Suppressor macrophage treated with lipopolysaccharide for 4 hours (primary cell): Measurements from ENCODE around the gene XAF1.
"Not testable (repeated sequence)": the region's sequence is repeated elsewhere in the genome, so short reads cannot be mapped to it uniquely, and the experiment has no call there.

Experiments used
- DNase-seq: peaks from one replicate; pipeline ENCODE4 v3.0.0-alpha.2; 2020

The XAF1 gene, protein sequence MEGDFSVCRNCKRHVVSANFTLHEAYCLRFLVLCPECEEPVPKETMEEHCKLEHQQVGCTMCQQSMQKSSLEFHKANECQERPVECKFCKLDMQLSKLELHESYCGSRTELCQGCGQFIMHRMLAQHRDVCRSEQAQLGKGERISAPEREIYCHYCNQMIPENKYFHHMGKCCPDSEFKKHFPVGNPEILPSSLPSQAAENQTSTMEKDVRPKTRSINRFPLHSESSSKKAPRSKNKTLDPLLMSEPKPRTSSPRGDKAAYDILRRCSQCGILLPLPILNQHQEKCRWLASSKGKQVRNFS

DNA sequence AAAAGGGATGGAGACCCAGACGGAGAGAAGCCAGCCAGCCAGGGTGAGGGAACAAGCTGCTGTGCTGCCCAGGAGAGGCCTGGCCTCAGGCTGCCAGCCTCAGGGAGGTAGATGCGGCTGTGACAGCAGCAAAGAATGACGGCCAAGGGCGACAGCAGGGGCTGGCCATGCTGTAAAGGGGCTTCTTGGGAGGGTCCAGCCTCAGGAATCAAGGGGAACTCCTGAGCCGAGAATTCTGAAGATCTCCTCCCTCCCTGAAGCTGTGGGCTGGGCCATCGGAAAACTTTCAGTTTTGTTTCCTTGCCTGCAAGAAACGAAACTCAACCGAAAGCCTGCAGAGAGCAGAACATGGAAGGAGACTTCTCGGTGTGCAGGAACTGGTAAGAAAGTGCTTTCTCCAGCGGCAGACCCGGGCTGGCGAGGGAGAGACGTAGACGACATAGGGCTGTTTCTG, at the start of gene XAF1:
XAF1 (plus strand) TSS at position 316 of the 454 bp plus-strand sequence; CDS start at position 349, 33 bp downstream.
- DNase-seq, result peak; percentile 95

DNA sequence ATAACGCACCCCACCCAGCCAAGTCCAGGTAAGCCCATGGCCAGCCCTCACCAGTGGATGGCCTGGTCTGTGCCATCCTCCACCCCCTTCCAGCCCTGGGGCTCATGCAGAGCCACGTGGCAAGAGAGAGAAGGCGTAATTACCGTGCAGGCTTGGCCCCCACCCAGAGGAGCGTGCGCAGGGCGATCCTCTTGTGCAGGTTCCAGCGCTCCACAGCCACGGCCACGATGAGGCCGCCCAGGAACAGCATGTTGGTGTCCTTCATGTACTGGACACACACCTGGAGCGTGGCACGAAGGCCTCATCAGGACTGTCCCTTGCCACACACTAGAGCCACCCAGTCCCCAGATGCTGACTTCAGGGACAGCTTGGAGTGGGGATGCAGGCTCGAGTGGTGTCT, 49.3 kb upstream of the XAF1 start:
- no peak for DNase-seq

DNA sequence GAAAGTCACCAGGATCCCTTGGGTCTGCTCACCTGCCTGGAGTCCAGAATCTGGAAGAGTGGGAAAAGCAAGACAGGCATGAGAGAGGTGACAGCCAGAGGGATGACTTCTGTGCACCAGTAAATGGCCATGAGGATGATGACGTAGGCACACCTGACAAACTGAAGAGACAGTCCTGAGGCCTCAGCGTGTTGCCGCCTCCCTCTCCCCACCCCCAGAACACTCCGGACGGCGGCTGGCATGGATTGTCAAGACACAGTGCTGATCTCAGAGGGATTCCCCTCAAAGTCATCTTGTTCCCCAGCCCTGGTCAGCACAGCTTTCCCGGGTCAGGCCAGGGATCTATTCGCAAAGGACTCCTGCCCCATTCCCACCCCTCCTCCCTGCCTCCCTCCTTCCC, 48.9 kb upstream of the XAF1 start:
- DNase-seq, result no peak

DNA sequence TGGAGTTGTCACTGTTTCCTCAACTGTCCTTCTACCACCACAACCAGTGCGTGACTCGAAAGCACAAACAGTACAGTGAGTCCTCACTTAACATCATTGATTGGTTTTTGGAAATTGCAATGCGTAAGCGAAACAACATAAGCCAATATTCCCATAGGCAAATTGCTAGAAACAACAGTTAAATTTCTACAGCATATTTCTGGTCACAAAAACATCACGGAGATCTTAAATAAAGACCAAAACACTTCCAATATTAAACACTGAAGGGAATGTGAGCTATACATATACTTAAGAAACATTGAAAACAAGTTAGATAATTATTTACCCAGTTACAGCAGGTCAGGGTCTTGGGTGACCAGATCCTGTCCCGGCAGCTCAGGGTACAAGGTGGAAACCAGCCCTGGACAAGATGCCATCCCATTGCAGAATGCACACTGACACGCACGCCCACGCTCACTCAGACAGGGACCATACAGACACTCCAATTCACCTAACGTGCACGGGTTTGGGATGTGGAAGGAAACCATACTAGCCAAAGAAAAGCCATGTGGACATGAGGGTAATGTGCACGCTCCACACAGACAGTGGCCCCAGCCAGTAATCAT, 47.4 kb upstream of the XAF1 start:
- DNase-seq, result no peak

DNA sequence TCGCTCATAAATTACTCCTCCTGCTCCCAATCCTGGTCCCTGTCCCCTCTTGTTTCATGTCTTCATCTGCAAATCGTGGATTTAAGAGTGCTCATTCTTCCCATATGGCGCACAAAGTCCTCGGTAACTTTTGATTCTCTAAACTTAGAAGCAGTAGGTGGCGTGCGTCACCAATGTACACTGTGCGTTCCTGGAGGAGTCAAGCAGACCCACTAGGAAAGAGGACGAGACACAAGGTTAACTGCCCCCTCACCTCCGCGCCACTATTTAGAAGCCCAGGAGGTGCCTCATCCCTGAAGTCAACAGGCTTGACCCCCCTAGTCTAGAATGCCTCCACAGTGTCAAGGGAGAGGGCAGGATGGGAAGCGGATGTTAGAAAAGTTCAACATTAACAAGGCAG, 45.5 kb upstream of the XAF1 start:
- DNase-seq, result no peak

DNA sequence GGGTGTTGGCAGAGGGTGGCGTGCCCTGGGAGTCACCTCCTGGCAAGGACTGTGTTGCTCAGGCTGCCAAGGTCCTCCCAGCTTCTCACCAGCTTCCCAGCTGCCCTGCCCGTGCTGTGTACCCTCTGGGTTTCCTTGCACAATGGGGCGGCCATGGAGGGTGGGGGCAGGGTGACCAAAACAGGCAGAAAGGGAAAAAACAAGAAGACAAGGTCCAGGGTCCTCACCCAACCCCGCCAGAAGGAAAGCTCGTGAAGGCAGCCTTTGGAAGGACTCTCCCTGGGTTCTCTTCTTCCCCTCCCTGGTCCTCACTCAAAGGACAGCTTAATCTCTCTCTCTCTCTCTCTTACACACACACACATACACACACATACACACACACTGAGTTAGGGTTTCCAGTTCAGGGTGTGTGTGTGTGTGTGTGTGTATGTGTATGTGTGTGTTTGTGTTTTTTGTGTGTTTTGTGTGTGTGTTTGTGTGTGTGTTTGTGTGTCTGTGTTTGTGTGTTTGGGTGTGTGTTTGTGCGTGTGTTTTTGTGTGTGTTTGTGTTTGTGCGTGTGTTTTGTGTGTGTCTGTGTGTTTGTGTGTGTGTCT, 44.7 kb upstream of the XAF1 start:
- no peak for DNase-seq

DNA sequence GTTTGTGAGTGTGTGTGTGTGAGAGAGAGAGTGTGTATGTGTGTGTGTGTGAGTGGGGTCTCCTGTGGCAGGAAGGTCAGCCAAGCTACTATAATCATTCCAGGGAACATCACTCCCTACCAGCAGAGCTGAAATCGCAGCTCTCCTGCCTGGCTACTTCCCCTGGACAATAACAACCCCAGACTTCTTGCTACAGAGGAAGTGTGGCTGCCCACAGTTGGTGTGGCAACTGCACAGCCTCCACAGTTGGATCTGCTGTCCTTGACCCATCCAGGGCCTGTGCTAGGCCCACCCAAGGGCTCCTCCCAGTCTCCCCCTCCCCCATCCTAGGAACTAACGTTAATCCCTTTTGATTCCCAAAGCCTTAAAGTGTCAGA, 44.2 kb upstream of the XAF1 start:
- DNase-seq, result peak; percentile 53

DNA sequence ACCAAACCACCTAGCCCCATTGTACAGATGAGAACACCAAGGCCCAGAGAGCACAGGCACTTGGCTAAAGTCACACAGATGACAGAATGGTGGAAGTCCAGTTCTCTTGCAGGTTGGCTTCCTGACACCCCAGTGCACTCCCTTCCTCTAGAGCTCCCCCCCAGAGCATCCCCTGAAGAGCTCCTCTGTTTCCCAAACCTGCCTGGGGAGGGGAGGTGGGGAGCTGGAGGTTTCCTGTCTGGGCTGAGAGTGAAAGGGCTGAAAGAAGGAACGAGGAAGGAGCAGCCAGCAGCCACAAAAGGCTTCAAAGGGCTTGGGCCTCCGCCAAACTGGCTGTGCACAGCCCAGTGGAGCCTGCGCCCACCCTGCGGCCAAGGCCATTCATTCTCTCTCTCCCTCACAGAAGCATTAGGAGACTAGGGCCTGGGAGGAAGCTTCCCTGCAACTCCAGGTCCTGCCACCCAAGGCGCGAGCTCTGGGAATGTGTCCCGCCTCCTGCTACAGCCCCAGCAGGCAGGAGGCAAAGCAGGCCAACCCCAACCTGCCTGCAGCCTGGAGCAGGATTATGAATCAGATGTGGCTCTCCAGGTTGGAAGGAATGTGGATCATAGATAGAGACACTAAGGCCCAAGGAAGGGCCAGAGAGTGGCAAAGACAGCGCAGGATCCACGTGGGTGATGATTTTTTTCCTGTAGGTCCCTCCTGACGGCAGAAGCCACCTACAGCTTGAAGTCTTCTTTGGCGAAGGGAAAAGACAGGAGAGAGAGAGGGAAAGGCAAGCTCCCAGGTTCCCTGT, 43.6 kb upstream of the XAF1 start:
- DNase-seq, result no peak

DNA sequence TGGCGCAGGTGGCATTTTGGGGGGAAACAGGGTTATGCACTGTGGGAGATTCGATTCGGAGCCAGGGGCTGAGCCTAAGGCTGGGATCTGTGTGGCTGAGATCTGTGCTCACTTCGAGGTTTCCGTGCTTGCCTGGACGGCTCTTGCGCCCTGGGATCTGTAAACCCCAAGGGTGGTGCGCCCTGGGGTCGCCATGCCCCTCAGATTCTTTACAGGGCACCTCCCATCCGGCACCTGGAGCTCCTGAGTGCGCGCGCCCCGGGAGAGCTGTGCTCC, 43.1 kb upstream of the XAF1 start:
- no peak for DNase-seq

DNA sequence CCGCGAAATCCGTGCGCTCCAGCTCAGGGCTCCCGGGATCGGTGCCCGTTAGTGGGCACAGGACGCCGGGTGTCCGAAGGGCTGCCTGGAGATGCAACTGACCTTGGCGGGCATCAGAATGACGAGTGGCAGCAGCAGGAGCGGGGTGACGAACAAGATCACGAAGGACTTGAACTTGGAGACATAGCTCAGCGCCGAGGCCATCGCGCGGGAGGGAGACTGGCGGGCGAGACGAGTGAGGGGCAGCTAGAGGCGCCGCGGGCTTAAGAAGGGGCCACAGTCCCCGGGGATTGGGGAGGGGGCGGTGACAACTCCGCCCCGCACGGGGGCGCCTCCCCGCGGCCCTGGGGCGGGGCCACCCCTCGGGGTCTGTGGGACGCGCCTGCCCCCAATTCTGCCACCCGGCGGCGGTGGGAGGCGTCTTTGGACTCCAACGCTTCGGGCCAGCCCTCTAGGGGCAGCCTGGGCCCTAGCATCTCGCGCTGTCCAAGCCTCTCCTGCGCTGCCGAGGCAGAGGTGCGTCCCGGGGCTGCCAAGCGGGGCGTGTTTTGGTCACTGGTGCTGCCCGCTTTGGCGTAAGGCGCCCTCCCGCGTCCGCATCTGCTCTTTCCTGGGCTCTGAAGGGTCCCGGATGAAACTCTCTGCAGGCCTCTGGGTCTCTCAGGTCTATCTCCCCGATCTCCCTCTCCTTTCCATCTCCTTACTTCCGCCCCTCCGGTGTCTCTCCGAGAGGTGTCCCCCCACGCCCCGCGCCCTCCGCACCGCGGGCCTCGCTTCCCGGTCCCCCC, 42.5 kb upstream of the XAF1 start, which contains the start of gene SLC13A5:
SLC13A5 (minus strand) TSS at position 240 of the 788 bp plus-strand sequence; CDS start at position 204, 36 bp downstream.
- peak; percentile 46 for DNase-seq

DNA sequence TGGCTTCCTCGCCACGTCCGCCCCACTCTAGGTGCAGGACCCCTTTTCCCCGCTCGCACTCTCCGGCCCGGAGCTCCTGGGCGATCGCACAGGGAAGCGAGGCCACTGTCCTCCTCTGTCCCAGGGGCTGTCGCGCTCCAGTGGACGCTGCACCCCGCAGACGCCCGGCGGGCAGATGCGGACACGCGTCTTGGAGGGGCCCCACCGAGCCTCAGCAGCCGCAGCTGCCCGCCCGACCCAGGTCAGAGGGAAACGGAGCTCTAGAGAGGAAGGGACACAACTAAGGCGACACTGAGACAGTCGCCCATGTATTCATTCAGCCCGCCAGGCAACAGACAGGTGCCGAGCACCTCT, 42.0 kb upstream of the XAF1 start:
- DNase-seq, result no peak

DNA sequence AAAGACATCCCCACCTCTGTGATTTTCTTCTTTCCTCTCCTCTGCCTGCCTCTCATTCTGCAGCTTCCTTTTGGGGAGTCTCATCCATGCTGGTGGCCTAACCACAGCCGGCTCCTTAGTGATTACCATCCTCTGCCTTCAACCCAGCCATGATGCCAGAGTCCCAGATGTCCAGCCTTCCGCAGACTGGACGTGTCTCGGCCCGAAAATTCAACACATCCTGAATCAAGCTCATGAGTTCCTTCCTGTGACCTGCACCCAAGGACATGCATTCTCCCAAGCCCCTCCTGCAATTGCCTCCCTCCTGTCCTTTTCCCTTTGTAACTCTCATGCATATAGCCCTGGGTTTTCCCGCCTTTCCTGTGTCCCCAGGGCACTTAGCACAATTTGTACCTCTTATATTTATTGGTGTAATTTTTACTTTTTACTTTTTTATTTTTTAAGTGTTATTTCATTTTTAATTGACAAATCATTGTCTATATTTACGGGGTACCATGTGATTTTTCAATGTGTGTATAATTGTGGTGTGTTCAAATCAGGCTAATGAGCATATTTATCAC, 41.5 kb upstream of the XAF1 start:
- no peak for DNase-seq

DNA sequence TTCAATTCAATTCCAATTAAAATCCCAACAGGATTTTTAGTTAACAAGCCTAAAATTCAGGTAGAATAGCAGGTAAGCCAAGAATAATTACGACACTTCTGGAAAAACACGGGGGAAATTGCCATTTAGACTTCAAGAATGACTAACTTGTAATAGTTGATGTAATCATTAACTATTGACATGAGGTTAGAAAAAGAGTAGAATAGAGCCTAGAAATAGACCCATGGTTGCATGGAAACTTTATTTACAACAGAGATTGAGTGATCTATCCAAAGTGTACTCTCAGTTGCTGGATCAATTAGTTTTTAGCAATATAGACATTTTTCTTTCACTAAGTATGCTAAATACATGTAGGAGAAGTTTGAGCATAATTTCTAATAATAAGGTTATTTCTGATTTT, 39.1 kb upstream of the XAF1 start:
- DNase-seq, result no peak

DNA sequence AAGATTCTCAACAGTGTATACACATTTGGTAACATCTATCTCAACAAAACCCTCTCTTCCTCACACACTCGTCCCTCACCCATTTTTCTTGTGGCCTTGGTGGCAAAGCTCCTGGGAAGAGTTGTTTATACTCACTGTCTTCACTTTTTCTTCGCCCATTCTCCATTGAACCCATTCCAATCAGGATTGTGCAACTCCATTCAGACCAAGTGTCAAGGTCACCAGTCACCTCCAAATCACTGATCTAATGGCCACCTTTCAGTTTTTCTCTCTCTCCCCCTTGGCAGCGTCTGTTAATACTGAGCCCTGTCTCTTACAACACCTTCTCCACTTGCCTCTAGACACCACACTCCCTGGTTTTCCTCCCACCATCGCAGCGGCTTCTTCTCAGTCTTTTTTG, 34.1 kb upstream of the XAF1 start:
- DNase-seq, result no peak

DNA sequence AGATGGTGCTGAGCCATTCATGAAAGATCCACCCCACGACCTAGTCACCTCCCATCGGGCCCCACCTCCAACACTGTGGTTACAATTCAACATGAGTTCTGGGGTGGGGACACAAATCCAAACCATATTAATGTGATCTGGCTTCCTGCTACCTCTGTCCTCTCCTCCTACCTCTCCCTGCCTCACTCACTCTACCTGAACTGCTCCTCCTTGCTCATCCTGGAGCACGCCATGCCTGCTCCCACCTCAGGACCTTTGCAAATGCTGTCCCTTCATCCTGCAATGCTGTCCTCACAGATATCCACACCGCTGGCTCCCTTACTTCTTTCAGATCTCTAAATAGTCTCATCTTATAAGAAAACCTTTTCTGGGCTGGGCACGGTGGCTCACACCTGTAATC, 31.8 kb upstream of the XAF1 start:
- DNase-seq, result no peak

DNA sequence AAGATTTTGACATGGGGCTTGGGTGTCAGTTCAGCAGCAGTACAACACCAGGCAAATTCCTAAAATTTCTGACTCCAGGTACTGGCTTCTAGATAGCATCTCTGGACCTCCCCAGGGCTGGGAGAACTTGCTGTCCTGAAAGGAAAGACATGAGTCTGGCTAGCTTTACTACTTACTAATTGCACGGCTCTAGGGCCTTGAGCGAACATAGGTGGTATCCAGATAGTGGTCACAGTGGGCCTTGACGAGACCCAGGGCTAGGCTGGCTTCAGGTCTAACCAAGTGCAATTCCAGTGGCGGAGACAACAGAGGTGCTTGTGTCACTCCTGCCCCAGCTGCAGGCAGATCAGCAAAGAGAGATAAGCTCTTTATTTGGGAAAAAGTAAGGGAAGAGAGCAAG, 26.3 kb upstream of the XAF1 start:
- no peak for DNase-seq

DNA sequence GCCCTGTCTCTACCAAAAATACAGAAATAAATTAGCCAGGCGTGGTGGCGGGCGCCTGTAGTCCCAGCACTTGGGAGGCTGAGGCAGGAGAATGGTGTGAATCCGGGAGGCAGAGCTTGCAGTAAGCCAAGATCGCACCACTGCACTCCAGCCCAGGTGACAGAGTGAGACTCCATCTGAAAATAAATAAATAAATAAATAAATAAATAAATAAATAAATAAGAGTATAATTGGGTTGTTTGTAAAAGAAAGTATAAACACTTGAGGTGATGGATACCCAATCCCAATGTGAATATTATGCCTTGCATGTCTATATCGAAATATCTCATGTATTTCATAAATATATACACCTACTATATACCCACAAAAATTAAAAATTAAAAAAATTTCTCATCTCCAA, 9.2 kb upstream of the XAF1 start:
- DNase-seq, result not testable (repeated sequence)

DNA sequence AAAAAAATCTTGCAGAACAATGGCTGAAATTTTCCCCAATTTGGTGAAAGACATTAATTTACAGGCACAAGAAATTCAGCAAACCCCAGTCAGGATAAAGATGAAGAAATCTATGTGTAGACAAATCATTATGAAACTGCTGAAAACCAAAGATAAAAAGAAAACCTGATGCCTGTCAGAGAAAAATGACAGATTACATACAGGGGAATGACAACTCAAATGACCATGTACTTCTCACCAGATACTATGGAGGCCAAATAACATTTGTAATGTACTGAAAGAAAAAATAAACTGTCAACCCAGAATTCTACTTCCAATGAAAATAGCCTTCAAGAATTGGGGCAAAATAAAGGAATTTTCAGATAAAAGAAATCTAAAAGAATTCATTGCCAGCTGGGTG, 7.2 kb upstream of the XAF1 start:
- no peak for DNase-seq

DNA sequence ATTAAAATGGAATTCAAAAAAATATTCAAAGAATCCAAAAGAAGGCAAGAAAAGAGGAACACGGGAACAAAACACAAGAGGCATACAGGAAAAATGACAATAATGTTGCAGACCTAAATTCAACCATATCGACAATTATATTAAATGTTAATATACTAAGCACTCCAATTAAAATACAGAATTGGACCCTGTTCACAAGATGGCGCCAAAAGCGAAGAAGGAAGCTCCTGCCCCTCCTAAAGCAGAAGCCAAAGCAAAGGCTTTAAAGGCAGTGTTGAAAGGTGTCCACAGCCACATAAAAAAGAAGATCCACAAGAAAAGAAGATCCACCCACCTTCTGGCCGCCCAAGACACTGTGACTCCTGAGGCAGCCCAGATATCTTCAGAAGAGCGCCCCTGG, 6.3 kb upstream of the XAF1 start:
- DNase-seq, result peak; percentile 31

DNA sequence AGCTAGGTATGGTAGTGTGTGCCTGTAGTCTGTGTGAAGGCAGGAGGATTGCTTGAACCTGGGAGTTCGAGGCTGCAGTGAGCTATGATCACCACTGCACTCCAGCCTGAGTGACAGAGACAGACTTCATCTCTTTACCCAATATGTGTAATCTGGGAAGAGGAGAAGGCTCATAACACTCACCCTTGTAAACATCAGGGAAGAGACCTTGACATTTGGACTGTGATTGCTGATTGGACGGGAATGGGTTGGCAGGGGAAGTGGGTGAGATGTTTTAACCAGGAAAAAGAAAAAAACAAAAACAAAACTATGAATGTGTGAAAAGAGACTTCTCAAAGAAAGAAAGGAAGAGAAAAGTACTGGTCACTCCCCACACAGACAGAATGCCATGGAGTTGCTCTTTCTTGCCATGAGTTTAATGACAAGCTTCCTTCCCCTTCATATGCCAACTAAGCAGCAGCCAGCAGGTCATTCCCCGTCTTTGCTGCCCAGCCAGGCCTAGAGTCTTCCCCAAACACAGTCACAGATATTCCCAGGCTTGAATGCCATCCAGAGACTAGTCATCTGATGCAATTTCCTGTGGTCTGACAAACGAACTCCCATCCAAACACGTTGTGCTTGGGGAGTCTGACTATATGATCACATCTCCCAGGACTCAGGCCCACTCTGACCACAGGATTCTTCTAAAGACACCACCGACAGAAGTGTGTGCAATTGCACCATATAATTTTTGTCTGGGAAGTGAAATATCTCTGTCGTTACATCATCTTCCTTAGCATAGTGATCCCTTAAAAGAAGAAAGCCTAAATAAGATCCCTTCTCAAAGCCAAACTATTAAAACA, 3.6 kb upstream of the XAF1 start:
- peak; percentile 97 for DNase-seq

DNA sequence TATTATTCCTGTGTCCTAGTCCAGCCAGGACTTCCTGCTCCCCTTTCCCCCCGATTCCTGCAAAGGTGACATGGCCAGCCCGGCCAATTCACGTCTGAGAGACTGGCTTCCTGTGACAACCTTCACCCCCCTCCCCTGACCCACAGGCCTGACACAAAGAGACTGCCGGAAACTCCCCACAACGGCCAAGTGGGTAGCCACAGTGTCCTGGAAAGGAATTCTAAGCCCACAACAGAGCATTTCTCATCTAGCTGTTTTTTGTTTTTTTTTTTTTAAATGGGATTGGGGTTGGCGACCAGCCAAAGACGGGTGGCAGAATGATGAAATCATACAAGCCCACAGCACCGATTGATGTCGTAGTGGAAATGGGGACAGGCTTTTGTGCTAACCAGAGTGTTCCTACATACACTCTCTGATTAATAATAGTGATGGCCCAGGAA, 2.8 kb upstream of the XAF1 start:
- DNase-seq, result peak; percentile 62

DNA sequence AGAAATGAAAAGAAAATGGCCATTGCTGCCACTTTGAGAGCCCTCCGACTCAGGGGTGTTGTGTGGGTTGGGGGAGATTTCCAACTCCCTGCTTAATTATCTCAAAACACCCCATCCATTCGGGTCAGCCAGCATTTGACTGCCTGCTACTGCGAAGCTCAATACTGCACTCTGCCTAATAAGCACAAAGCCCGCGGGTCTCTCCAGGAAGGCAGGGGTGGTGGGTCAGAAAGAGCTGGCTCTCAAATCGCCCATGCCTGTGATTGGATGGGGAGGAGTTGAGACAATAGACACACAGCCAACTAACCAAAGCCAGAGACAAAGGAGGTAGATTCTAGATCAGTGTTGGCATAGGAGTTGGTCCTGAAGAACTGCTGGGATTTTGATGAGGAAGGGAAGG, 2.3 kb upstream of the XAF1 start:
- DNase-seq, result no peak
